22Rv1 (cell line): ENCODE results near the gene RTP5.

ENCODE experiments used
- ZFX ChIP-seq: fragments of 450-650 bp; IDR thresholded peaks from 2 replicates; pipeline ENCODE4 v1.6.1; 2017; ENCODE audit warnings: antibody characterized with exemption, borderline replicate concordance
- TF ChIP-seq, protein P1 (sequence below): fragments of 450-650 bp; IDR thresholded peaks from 2 replicates; pipeline ENCODE4 v1.5.1; 2017; ENCODE audit warnings: mild to moderate bottlenecking

- TF ChIP-seq, protein P1, sequence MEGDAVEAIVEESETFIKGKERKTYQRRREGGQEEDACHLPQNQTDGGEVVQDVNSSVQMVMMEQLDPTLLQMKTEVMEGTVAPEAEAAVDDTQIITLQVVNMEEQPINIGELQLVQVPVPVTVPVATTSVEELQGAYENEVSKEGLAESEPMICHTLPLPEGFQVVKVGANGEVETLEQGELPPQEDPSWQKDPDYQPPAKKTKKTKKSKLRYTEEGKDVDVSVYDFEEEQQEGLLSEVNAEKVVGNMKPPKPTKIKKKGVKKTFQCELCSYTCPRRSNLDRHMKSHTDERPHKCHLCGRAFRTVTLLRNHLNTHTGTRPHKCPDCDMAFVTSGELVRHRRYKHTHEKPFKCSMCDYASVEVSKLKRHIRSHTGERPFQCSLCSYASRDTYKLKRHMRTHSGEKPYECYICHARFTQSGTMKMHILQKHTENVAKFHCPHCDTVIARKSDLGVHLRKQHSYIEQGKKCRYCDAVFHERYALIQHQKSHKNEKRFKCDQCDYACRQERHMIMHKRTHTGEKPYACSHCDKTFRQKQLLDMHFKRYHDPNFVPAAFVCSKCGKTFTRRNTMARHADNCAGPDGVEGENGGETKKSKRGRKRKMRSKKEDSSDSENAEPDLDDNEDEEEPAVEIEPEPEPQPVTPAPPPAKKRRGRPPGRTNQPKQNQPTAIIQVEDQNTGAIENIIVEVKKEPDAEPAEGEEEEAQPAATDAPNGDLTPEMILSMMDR: no peak
- TF ChIP-seq ZFX: no peak
These were observed 27.5 kb upstream of the RTP5 start for GRCh38 chr2:241842067-241842415.
